GM10266 (cell line): ENCODE data around the gene CDKN1C.

Source experiments
- DNase-seq: peaks from one replicate; pipeline ENCODE4 v3.0.0; 2012; ENCODE audit errors: extremely low spot score
- CTCF ChIP-seq: IDR thresholded peaks from 2 replicates; pipeline ENCODE4 v1.5.1; 2012; ENCODE audit warnings: mild to moderate bottlenecking, low read depth; ENCODE audit not compliant: control insufficient read depth, insufficient read depth; ENCODE audit errors: missing control alignments

CDKN1C gene

GRCh38 chr11:2838676-2839294 is 46.8 kb downstream of the CDKN1C start:
- no peak for DNase-seq
- no peak for TF ChIP-seq CTCF

- no peak for TF ChIP-seq CTCF
- no peak for DNase-seq
Measured at GRCh38 chr11:2838091-2838490, 47.5 kb downstream of the CDKN1C start.

- DNase-seq = no peak
Measured at GRCh38 chr11:2837651-2838050, 47.9 kb downstream of the CDKN1C start.

GRCh38 chr11:2837096-2837601 is 48.4 kb downstream of the CDKN1C start:
- no peak for DNase-seq
- no peak for TF ChIP-seq CTCF

More at GRCh38 chr11:2837651-2838050, 47.9 kb downstream of the CDKN1C start:
- no peak for TF ChIP-seq CTCF

GRCh38 chr11:2836315-2837095 is 49.1 kb downstream of the CDKN1C start:
- DNase-seq = no peak
- no peak for TF ChIP-seq CTCF

- TF ChIP-seq CTCF = no peak
- no peak for DNase-seq
Measured at GRCh38 chr11:2835751-2836150, 49.8 kb downstream of the CDKN1C start.

GRCh38 chr11:2835296-2835695 is 50.3 kb downstream of the CDKN1C start:
- DNase-seq = no peak
- TF ChIP-seq CTCF = no peak
